HepG2 (cell line): ENCODE measurements around the gene KLHDC1. TPM values are rescaled to one million over a fixed set of nuclear protein-coding genes. Genes with fewer than 3 reads are reported as not detected.

Experiments
- ATAC-seq: fragments of 200-7000 bp; cut with Tn5 transposase; 3 replicates; pipeline ENCODE4 v1.9.1; 2020; ENCODE audit warnings: mild to moderate bottlenecking, moderate library complexity
- BruUV-seq: library from RNA; stranded (reverse); fragments of 400-500 nt; replicated peaks from 2 replicates; lab custom pipeline; 2021; lab: Mats Ljungman, UMichigan
- CTCF ChIA-PET: fragments of 300-600 bp; formaldehyde crosslinking; extraction: SDS; loops from one replicate; lab custom pipeline; 2021; ENCODE audit warnings: low total read pairs, inconsistent platforms, low intra/inter-chr PET ratio; lab: Yijun Ruan, JAX
- POLR2A ChIA-PET: fragments of 350-600 bp; sonication (Branson Sonifier 250); formaldehyde crosslinking; loops from one replicate; lab custom pipeline; 2020; ENCODE audit warnings: antibody characterized with exemption, inconsistent platforms; lab: Yijun Ruan, JAX
- DNase-seq: peaks from one replicate; pipeline ENCODE4 v3.0.0-alpha.2; 2015; ENCODE audit warnings: low spot score
- FAIRE-seq: peaks from 3 replicates; lab custom pipeline; 2011; peaks lifted over from hg19 to GRCh38; lab: Jason Lieb, UNC
- H2AFZ ChIP-seq: one replicate; pipeline ENCODE4 v1.6.1; 2011; ENCODE audit warnings: low read length, inconsistent platforms
- H3K27ac ChIP-seq: fragments of 300-600 bp; 3 replicates; pipeline ENCODE4 v1.8.0; 2011; ENCODE audit warnings: mixed run types, mild to moderate bottlenecking, mixed read lengths, low read length, inconsistent platforms; ENCODE audit not compliant: insufficient read depth; ENCODE audit errors: extremely low read length
- H3K27me3 ChIP-seq, 2 experiments: fragments of 200-600 bp in 1 of 2; 2 replicates in 1 of 2; 3 replicates in 1 of 2; pipeline versions ENCODE4 v1.6.0 to v1.8.0; 2011; ENCODE audit warnings: low read length in 2 of 2, mild to moderate bottlenecking in 2 of 2, moderate library complexity in 2 of 2, inconsistent platforms in 1 of 2; ENCODE audit not compliant: insufficient read depth in 2 of 2, control insufficient read depth in 1 of 2
- H3K36me3 ChIP-seq, 2 experiments: fragments of 200-600 bp in 1 of 2; replicated peaks in 1 of 2; 2 replicates in 1 of 2; 3 replicates in 1 of 2; pipeline versions ENCODE4 v1.5.1 to v1.8.0; 2011; ENCODE audit warnings: low read length in 2 of 2, inconsistent platforms in 1 of 2; ENCODE audit not compliant: insufficient read depth in 2 of 2, control insufficient read depth in 1 of 2
- H3K4me1 ChIP-seq: 2 replicates; pipeline ENCODE4 v1.5.1; 2012; ENCODE audit warnings: low read length, inconsistent platforms; ENCODE audit not compliant: insufficient read depth
- H3K4me2 ChIP-seq: 2 replicates; pipeline ENCODE4 v1.6.0; 2011; ENCODE audit warnings: low read depth, low read length, inconsistent platforms
- H3K4me3 ChIP-seq, 3 experiments: fragments of 200-600 bp in 1 of 3; sonication (generic), shearing (Covaris generic) in 1 of 3; replicated peaks in 1 of 3; 2 replicates each; pipeline ENCODE4 v1.5.1; 2011 to 2016; ENCODE audit warnings: low read length in 3 of 3, inconsistent platforms in 2 of 3, low read depth in 2 of 3, mild to moderate bottlenecking in 2 of 3, control low read depth in 1 of 3, mixed read lengths in 1 of 3; ENCODE audit not compliant: insufficient read depth in 1 of 3
- H3K79me2 ChIP-seq: one replicate; pipeline ENCODE4 v1.6.1; 2011; ENCODE audit warnings: low read length, inconsistent platforms; ENCODE audit not compliant: insufficient read depth
- H3K9ac ChIP-seq: 2 replicates; pipeline ENCODE4 v1.6.0; 2011; ENCODE audit warnings: mild to moderate bottlenecking, low read depth, low read length, inconsistent platforms; ENCODE audit not compliant: insufficient read depth
- H3K9me3 ChIP-seq: 2 replicates; pipeline ENCODE4 v1.5.1; 2012; ENCODE audit warnings: mild to moderate bottlenecking, low read length
- H4K20me1 ChIP-seq: 2 replicates; pipeline ENCODE4 v1.6.0; 2011; ENCODE audit warnings: inconsistent platforms, mild to moderate bottlenecking, low read length, moderate library complexity; ENCODE audit not compliant: insufficient read depth
- DNMT1 ChIP-seq: sonication (generic); formaldehyde crosslinking; IDR thresholded peaks from 2 replicates; pipeline ENCODE4 v1.5.1; 2020; ENCODE audit warnings: mild to moderate bottlenecking, missing genetic modification reagents
- EZH2 ChIP-seq: conservative IDR thresholded peaks from 2 replicates; pipeline ENCODE4 v1.6.1; 2012; ENCODE audit warnings: mild to moderate bottlenecking, low read depth, low read length, moderate library complexity
- KLF9 ChIP-seq: IDR thresholded peaks from 2 replicates; pipeline ENCODE4 v1.6.1; 2016; ENCODE audit warnings: low read depth
- MXD4 ChIP-seq: IDR thresholded peaks from 2 replicates; pipeline ENCODE4 v1.6.1; 2016; ENCODE audit warnings: mild to moderate bottlenecking, missing biosample characterization, missing genetic modification reagents
- NCOR1 ChIP-seq: fragments of 200-600 bp; sonication (generic); IDR thresholded peaks from 2 replicates; pipeline ENCODE4 v1.7.0; 2017; ENCODE audit warnings: antibody characterized with exemption, low read length, borderline replicate concordance
- NFKBIZ ChIP-seq: IDR thresholded peaks from 2 replicates; pipeline ENCODE4 v1.6.1; 2018; ENCODE audit warnings: missing genetic modification reagents, missing compliant biosample characterization
- PTBP1 ChIP-seq: fragments of 200-400 bp; formaldehyde crosslinking; IDR thresholded peaks from 2 replicates; pipeline ENCODE4 v1.6.1; 2018; ENCODE audit warnings: low read length, low read depth; ENCODE audit not compliant: poor library complexity, severe bottlenecking
- SIX4 ChIP-seq: sonication (generic); formaldehyde crosslinking; IDR thresholded peaks from 2 replicates; pipeline ENCODE4 v1.4.0; 2020; ENCODE audit warnings: missing genetic modification reagents
- U2AF2 ChIP-seq: fragments of 200-400 bp; formaldehyde crosslinking; IDR thresholded peaks from 2 replicates; pipeline ENCODE4 v1.6.1; 2017; ENCODE audit warnings: low read depth, mild to moderate bottlenecking, low read length
- YY1 ChIP-seq: IDR thresholded peaks from 2 replicates; pipeline ENCODE4 v1.6.1; 2011; ENCODE audit warnings: low read length, low read depth, moderate library complexity, mild to moderate bottlenecking; ENCODE audit not compliant: insufficient read depth, insufficient replicate concordance
- ZNF34 ChIP-seq: sonication (generic); formaldehyde crosslinking; IDR thresholded peaks from 2 replicates; pipeline ENCODE4 v1.4.0; 2020; ENCODE audit warnings: mild to moderate bottlenecking, missing genetic modification reagents, borderline replicate concordance
- ZNF713 ChIP-seq: sonication (generic); formaldehyde crosslinking; IDR thresholded peaks from 2 replicates; pipeline ENCODE4 v1.4.0; 2020; ENCODE audit warnings: mild to moderate bottlenecking, missing genetic modification reagents
- WGBS: methylation state at CpG from one replicate; pipeline ENCODE4 v1.1.6; 2017; ENCODE audit warnings: low lambda C conversion rate; 5-methylcytosine and 5-hydroxymethylcytosine counted together
- in situ Hi-C: cut with HindIII; loops from 2 replicates; pipeline ENCODE4 v1.10.0; 2017; ENCODE audit warnings: low pct_unique_long_range_greater_than_20kb; ENCODE audit not compliant: extremely low pct_ligation_motif_present
- intact Hi-C: fragments of 100-400 bp; cut with micrococcal nuclease; formaldehyde crosslinking; loops from one replicate; pipeline ENCODE4 v1.10.0; 2022; ENCODE audit not compliant: unreplicated experiment
- polyA plus RNA-seq, 8 experiments: library from polyadenylated mRNA; depleted of rRNA in 3 of 8; stranded (reverse) in 7 of 8; unstranded in 1 of 8; fragments of >200 nt; fragmentation: Illumina TruSeq in 4 of 8; extraction: Trizol in 4 of 8; gene quantifications; 2 replicates each; pipeline versions ENCODE4 v1.2.1 to v1.2.3, GENCODE V29; 2011 to 2016; ENCODE audit warnings: low read depth in 4 of 8, missing spikeins in 1 of 8, mixed read lengths in 1 of 8; ENCODE audit not compliant: insufficient read depth in 1 of 8
- total RNA-seq, 5 experiments: library from RNA; depleted of rRNA; stranded (reverse); fragments of >200 nt; fragmentation: Illumina TruSeq; extraction: Trizol; gene quantifications; 2 replicates each; pipeline ENCODE4 v1.2.3, GENCODE V29; 2016; ENCODE audit warnings: low read depth in 1 of 5
- TF ChIP-seq, protein P1 (sequence below): sonication (generic); formaldehyde crosslinking; IDR thresholded peaks from 2 replicates; pipeline ENCODE4 v1.4.0; 2020; ENCODE audit warnings: missing genetic modification reagents
- TF ChIP-seq, protein P2 (sequence below): IDR thresholded peaks from 2 replicates; pipeline ENCODE4 v1.6.1; 2016; ENCODE audit warnings: missing biosample characterization, missing genetic modification reagents, low read depth

KLHDC1 gene
- total and polyA plus RNA-seq, 2 of the 13 experiments (the other 11 are each of a cell fraction or from before 2014, with no cell fraction given) = 0.11 TPM; not detected in 1

DNA sequence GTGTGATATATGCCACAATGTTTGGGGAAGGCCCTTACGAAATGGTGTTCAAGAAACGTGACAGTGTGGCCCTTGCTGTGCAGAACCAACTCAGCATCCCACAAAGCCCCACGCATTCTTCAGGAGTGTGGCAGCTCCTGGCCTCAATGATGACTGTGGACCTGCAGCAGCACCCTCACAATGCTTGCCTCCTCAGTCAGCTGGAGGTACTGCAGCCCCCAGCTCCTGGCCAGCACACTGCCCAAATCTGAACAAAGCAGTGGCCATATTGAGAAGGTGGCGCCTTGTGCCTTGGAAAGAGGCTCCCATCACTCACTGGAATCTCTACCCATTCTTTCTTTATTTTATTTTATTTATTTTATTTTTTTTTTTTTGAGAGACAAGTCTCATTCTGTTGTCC, 15.3 kb upstream of the KLHDC1 start:
- WGBS = 100% methylated on average over 1 of the region's 4 CpGs
- H3K9me3 ChIP-seq = no peaks in the 10 kb centered on the region
- no peak overlapping the region for H3K27ac ChIP-seq
- no peaks in the 10 kb centered on the region for H3K27me3 ChIP-seq
- H2AFZ ChIP-seq = no peak overlapping the region
- no peak overlapping the region for H3K4me2 ChIP-seq
- no peaks in the 10 kb centered on the region; the same call in 1 of the 2 replicates for H4K20me1 ChIP-seq
- DNase-seq (no peak), FAIRE-seq (no peak), ATAC-seq (peak; percentile 93)
- no peak overlapping the region for H3K9ac ChIP-seq
- no peak overlapping the region for H3K4me3 ChIP-seq
- BruUV-seq = no TSS peak
- ChIA-PET CTCF (no interaction called here), POLR2A (interaction anchor here (1.4 to 1.5 kb wide), 2 partner anchors 10 to 90 kb away, joined by 3 to 4 read pairs; partner anchors contain the start of genes KLHDC2 and POLE2)
- H3K79me2 ChIP-seq = no peaks in the 10 kb centered on the region
- peaks cover 6 to 39% of the 10 kb centered on the region in 2 experiments; a peak in 4 of 5 replicates for H3K36me3 ChIP-seq
- no peaks in the 10 kb centered on the region for H3K4me1 ChIP-seq
- intact Hi-C loops (no loop called here), in situ Hi-C loops (no loop called here)
- TF ChIP-seq MXD4 (CRISPR knock-in tag) (no peak), YY1 (peak; percentile 17)

DNA sequence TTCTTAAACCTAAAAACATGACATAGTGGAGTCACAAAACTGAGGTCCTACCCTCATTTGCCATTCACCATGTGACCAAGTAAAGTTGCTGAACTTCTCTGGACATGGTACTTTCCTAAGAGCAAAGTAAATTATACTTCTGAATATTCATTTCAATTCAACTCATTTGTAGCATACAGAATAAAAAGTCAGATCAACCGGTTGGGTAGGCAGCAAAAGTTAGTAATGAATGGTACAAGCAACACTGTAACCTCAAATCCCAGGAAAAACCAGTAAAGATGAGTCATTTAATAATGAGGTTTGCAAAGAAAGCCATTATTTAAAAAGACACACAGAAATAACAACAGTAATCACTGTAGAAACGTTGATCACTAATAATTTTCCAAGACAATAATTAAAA, 13.6 kb upstream of the KLHDC1 start:
- no peak for DNase-seq
- H3K4me2 ChIP-seq = no peak overlapping the region
- no peak overlapping the region for H3K27ac ChIP-seq
- peaks cover 3% of the 10 kb centered on the region for H3K79me2 ChIP-seq
- H3K4me1 ChIP-seq = no peaks in the 10 kb centered on the region
- ChIA-PET POLR2A (no interaction called here), CTCF (no interaction called here)
- BruUV-seq = TSS peak; percentile 25
- H3K9me3 ChIP-seq = no peaks in the 10 kb centered on the region
- no peak for FAIRE-seq
- H3K27me3 ChIP-seq = no peaks in the 10 kb centered on the region
- no peaks in the 10 kb centered on the region; the same call in 1 of the 2 replicates for H4K20me1 ChIP-seq
- H2AFZ ChIP-seq = no peak overlapping the region
- H3K9ac ChIP-seq = no peak overlapping the region
- peaks cover 4 to 31% of the 10 kb centered on the region in 2 experiments; a peak in 4 of 5 replicates for H3K36me3 ChIP-seq
- 80% methylated on average over 2 of the region's 2 CpGs for WGBS
- H3K4me3 ChIP-seq = no peak overlapping the region
- ATAC-seq = no peak
- TF ChIP-seq SIX4 (CRISPR knock-in tag) (no peak), DNMT1 (no peak), ZNF713 (CRISPR knock-in tag) (no peak), KLF9 (no peak), NFKBIZ (CRISPR knock-in tag) (no peak), U2AF2 (no peak), NCOR1 (no peak), EZH2 (no peak), PTBP1 (no peak), ZNF34 (CRISPR knock-in tag) (no peak)
- TF ChIP-seq, protein P1, sequence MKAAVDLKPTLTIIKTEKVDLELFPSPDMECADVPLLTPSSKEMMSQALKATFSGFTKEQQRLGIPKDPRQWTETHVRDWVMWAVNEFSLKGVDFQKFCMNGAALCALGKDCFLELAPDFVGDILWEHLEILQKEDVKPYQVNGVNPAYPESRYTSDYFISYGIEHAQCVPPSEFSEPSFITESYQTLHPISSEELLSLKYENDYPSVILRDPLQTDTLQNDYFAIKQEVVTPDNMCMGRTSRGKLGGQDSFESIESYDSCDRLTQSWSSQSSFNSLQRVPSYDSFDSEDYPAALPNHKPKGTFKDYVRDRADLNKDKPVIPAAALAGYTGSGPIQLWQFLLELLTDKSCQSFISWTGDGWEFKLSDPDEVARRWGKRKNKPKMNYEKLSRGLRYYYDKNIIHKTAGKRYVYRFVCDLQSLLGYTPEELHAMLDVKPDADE = no peak
- TF ChIP-seq, protein P2, sequence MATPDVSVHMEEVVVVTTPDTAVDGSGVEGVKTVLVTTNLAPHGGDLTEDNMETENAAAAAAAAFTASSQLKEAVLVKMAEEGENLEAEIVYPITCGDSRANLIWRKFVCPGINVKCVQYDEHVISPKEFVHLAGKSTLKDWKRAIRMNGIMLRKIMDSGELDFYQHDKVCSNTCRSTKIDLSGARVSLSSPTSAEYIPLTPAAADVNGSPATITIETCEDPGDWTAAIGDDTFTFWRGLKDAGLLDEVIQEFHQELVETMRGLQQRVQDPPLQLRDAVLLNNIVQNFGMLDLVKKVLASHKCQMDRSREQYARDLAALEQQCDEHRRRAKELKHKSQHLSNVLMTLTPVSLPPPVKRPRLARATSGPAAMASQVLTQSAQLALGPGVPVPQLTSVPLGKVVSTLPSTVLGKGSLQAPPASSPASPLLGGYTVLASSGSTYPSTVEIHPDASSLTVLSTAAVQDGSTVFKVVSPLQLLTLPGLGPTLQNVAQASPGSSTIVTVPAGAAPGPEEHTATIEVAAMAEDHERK (CRISPR knock-in tag) = no peak
- TF ChIP-seq, all 625 proteins: peak for 0
- in situ Hi-C loops = no loop called here
- intact Hi-C loops = no loop called here
